HK-2 (cell line): ENCODE data around the gene ARSG.

Source experiments
- DNase-seq: peaks from one replicate; pipeline ENCODE4 v3.0.0-alpha.2; 2018; ENCODE audit not compliant: unreplicated experiment

ARSG gene

GRCh38 chr17:68452724-68453290 is 161.5 kb downstream of the ARSG start:
- DNase-seq = no peak

GRCh38 chr17:68453991-68454665 is 162.8 kb downstream of the ARSG start:
- no peak for DNase-seq

- DNase-seq = no peak
Measured at GRCh38 chr17:68455901-68456338, 164.6 kb downstream of the ARSG start.

GRCh38 chr17:68456339-68457167 is 165.3 kb downstream of the ARSG start:
- peak; percentile 76 for DNase-seq

DNA sequence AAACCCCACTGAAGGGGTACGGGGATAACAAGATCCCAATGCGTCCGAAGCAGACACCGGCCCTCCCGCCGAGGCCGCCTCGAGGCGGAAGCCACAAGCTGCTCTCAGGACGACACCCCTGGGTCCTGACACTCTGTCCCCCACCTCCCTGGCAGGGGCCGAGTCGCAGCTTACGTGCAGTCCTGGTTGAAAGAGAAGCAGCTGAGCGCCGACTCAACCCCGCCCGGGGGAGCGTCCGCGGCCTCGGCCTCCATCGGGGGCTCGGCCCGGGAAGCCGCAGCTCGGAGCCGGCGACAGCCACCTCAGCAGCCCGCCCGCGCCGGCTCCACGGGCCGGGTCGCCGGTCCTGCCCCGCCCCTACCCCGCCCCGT is 165.9 kb downstream of the ARSG start, which contains the start of gene WIPI1:
WIPI1 (minus strand) TSS at position 329 of the 371 bp plus-strand sequence; CDS start at position 254, 75 bp downstream.
- no peak for DNase-seq

- peak; percentile 99 for DNase-seq
Measured at GRCh38 chr17:68457539-68458259, 166.4 kb downstream of the ARSG start.

GRCh38 chr17:68458260-68459036 is 167.2 kb downstream of the ARSG start:
- no peak for DNase-seq

DNA sequence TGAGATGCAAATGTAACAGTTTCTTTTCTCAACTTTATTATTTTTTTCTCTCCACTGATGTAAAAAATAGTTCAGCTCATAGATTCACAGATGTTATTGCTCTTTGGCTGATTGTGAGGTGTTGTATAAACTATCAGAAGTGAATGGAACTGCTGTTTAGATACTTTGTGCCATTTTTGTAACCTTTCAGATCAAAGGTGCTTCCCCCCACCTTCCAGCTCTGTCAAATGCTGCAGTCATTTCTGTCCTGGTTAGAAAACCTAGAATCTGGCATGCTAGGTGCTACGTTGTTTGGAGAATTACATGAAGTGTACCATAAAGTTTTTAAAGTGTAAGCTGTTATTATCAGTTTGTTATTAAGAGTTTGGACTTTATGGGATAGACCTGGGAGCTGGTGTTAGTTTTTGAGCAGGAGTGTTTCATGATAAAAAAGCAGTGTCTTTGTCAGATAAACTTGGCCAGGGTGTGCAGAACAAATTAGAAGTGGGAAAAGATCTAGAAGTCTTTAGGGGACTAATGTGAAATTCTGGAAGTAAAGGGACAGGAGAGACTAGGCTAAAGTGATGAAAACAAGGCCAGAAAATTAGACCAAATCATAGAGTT is 167.8 kb downstream of the ARSG start:
- no peak for DNase-seq

DNA sequence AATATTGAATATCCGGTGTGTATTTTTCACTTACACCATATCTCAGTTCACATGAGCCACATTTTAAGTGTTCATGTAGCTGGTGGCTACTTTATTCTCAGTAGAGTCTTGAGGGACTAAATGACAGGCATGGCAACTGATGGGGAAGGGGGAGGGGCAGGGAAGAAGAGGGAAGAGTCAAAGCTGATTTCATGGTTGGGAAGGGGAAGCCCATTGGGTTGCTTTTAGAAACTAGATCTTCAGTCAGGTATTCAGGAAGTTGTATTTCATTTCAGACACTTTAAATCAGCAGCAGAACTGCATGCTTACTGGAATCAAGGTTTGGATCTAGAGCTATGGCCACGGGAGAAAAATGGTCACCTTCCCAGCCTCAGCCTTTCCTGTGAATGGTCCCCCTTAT is 168.9 kb downstream of the ARSG start:
- DNase-seq = no peak

DNA sequence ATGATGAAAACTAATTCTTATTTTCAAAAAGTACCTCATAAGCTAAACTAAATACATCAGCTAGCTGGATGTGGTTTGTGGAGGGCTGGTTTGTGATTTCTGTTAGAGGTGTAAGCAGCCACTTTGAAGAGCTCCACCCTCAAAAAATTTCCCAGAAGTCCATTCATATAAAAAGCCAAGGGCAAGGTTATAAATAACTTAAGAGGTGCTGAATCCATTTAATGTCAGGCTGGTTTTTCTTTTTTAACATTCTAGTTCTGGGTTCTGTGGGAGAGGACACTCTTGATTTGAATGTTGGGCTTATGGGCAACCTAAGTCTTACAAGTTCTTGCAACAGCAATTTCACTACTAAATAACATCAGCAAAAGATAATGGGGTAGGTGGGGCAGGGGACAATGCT is 169.4 kb downstream of the ARSG start:
- no peak for DNase-seq

GRCh38 chr17:68461122-68461539 is 169.8 kb downstream of the ARSG start:
- no peak for DNase-seq

DNA sequence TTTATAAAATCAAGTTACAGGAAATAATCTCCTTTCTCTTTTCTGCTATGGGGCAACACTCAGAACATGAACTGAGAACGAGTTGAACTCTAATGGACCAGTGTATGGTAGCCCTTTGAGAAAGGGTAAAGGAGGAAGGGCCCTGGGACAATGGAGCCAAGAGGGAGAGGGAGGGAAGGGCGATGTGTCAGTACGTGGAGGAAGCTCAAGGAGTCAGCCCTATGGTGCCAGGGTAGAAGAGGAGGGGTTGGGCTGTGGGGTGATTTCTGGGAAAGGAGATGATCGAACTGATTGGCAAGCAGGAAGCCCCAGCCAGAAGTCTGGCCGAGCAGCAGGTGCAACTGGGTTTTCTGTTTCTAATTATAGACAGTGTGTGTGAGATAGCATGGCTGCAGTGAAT is 170.3 kb downstream of the ARSG start:
- DNase-seq = no peak

DNA sequence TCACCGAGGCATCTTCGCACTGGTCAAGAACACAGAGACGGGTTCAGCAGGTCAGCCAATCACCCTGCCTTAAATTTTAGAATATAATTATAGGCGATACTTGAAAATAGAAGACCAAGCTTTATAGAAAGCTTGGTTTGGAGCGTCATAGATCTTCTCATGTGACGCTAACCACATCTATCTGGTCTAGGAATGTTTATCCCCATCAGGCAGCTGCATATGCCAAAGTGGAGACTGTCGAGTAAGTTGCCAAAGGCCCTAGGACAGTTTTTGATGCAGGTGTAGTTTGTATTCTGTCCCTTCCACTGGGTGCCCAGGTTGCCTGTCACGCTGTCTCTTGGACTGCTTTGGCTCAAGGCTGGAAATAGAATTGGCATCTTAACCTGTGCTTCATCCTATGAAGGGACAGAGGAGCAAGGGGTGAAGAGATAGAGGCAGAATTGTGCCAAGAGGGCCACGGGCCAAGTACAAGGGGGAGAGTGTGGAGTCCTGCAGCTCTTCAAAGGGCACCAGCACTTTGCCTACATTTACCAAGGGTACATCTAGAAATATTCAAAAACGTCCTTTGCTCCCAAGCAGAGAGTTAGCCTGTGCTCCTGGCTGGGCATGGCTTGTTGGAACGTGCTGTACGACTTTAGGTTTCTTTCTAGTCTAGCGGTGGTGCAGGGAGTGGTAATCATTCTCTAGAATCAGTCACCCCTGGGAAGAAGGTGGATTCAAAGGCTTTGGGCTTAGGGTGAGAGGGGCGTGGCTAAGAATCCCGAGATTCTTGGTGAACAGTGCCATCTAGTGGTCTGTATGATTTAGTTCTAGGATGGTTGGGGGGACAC is 171.3 kb downstream of the ARSG start:
- DNase-seq = peak; percentile 65

- no peak for DNase-seq
Measured at GRCh38 chr17:68463211-68464019, 172.1 kb downstream of the ARSG start.

DNA sequence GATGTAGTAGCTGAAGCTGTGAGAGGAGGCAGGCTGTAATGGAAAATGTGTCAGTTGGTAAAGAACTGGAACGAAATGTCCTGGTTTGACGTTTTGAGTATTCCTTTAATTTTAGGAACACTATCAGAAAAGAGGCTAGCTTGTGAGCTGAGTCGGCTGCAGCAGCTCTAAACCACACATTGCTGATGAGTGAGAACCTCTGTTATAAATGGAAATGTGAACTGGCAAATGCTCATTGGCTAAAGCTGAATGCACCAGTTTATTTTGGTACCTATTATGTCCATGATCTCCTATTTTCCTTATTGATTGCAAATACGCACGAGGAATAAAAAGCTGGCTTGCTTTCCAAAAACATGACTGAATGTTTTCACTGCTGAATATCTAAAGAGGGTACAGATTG is 177.0 kb downstream of the ARSG start:
- DNase-seq = no peak

DNA sequence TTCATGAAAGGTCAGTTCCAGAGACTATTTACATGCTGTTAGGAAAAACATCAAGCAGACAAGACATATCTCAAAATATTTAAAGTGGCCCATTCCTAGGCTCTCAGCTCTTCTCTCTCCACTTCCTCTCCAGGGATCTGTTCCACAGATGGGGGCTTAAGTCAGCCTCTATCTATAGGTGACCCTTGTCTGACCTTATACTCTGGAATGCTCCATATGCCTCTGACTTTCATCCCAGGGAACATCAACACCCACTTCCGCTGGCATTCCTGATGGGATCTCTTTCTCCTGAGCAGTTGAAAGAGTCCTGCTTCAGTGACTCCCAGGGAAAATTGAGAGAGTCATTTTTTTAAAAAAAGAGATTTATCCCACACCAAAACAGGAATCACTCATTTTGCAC is 177.5 kb downstream of the ARSG start:
- no peak for DNase-seq
